Stimulated activated CD8-positive, alpha-beta memory T cell treated with anti-CD3 and anti-CD28 coated beads, Interleukin-7, amount 100 ng/mL, for 24 hours (primary cell): ENCODE measurements around the gene TEX11.

ENCODE experiments used
- DNase-seq: peaks from one replicate; pipeline ENCODE4 v3.0.0-alpha.2; 2020; ENCODE audit warnings: low read depth

TEX11 gene

DNA sequence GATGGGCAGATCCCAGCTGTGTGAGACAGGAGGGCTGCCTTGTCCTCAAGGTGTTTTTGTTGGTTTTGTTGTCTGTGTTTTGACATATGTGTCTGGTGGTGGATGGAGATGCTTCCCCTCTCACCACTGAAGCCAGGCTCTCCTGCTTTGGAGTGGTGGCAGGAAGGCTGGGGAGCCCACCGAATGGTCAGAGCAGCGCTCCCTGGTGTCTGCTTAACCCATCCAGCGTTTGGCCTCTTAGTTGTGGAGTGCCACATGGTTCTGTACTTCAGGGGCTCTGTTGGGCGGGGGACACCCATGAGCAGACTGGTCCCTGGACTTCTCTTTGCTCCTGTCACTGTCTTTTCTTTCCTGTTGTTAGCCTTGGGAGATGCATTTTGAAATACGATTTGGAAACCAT, 412.0 kb downstream of the TEX11 start:
- no peak for DNase-seq

DNA sequence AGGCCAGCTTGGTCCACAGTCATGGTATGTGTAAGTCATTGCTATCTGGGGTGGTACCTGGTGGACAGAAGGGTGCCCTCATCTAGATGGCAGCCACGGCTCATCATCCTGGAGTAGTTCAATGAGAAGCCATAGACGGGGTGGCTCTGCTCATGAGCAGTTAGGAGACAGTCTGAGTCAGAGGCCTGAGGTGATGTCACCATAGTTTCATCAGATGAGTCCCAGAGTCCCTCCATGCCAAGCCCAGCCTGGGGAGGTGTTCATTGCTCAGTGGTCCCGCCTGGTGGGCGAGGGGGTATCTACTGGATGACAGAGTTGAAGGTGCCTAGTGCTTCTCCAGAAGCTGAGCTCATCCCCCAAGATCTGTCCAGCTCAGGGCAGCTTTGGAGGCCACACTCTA, 414.1 kb downstream of the TEX11 start:
- DNase-seq: no peak

DNA sequence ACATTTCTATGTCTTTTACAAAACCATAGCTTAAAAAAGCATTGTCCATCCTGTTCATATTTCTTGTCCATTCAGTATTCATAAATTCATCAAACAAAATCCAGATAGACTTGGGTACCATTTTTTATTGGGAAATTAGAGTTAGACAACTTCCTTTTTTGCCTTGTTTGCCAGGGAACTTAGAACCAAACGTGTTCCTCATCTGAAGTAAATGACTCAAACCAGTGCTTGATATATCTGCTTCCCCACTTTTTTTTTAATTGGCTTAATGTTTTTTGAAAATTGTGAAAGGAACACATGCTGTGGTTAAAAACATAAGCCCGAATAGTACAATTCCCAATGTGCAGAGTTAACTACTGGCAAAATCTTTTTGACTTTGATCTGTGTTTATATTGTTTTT, 419.7 kb downstream of the TEX11 start:
- DNase-seq: no peak

DNA sequence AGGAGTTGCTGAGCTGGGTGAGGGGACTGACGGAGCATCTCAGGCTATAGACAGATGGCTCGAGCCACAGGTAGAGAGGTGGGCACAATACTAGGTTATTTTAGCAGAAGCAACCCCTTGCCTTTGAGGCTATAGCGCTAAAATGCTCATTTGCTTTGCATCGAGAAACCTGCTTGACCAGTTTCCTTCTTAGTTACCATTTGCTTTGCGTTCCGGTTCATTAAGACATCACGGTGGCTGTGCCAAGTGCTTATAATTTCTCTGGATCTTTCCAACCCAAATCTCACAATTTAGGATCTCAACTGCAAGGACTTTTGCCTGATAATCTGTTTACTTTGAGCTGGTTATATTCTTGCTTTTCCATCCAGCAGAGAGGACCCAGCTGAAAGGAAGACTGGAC, 423.0 kb downstream of the TEX11 start:
- no peak for DNase-seq

DNA sequence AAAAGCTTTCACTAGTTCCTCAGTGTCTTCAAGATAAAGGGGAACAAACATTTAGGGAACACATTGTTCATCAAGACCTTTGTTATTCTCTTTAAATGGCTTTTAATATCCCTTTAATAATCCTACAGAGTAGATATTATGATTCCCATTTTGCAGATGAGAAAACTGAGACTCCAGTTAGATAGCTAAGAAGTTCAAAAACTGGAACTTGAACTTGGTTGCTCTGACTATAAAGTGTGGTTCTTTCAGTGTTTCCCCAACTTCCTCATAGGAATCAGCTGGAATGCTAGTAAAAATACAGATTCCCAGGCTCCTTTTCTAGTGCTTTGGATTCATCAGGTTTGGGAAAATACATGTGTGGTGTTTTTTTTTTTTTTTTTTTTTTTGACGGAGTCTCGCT, 426.2 kb downstream of the TEX11 start:
- DNase-seq: no peak

DNA sequence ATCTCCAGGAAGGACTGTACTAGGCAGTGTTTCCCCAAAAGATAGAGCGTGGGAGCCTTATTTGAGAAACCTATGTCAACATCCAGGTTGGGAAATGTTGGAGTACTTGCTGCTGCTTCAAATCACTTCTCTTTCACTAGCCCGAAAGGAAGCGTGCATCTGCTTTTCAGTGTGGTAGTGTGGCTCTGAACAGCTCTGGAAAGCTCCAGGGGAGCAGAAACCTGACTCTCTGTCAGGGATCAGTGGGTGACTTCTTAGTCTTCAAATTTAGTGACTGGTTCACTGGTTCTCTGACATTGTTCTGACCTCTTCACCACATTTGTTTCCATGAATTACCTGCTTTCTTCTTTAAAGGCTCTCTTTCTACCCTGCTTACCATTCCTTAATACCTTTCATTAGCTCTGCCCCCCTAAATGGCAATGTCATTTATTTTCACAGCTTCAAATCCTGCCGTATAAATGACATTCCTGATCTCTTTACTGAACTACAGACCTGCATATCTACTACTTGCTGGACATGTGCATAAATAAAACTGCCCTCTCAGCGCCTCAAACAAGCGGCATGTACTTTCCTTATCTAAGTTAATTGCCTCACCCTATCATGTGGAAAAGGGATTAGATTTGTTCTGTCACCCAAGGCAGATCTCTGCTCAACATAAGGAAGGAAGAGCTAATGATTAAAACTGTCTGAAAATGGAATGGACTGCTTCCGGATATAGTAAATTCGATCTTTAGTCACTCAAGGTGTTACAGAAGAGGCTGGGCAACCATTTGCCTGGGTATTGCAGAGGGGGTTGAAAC, 426.8 kb downstream of the TEX11 start:
- no peak for DNase-seq

DNA sequence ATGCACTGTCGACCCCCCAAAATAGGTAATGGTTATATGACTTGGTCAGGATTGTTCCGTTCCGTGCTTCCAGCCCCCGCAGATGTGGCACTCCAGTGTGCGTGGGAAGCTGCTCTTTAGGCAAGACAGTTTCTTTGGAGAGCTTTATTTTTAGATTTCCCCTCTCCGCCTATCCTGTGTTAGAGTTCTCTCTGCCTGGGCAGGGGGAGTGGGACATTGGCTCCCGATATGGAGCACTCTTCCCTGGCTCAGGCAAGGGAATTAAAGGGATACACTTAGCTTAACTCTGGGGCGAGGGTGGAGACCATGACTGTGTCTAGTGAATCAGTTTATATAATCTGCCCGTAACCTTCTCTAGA, 427.9 kb downstream of the TEX11 start:
- DNase-seq: no peak

DNA sequence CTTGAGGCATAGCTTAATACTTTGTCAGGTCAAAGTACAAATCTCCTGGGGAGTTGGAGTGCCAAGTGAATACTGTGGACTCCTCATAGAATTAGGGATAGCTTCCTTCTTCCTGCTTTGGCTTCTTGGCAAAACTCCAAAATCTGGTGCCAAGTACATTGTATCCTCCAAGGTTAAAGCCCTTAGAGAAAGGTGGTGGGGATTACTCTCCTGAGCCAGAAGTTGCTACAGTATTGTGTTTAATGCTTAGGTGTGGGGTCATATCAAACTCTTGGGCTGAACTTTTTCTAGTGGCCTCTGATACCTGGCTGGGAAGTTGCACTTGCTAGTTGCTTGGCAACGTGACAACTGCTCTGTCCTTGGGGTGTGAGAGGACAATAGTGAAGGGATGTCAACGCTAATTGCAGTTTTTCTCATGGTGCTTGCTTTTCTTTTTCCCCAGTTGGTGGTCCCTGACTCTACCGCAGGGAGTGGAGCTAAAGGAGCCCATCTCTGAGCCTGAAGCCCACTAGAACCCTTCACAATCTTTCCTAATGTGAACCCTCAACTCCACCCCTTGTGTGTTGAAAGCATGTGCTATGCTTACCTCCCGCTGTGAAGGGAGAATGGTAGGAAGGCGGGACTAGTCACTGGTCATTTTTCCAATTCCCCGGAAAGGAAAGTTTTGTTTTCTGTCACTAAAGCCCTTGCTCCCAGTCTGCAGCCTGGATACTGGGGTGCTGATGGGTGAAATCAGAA, 428.4 kb downstream of the TEX11 start:
- no peak for DNase-seq

DNA sequence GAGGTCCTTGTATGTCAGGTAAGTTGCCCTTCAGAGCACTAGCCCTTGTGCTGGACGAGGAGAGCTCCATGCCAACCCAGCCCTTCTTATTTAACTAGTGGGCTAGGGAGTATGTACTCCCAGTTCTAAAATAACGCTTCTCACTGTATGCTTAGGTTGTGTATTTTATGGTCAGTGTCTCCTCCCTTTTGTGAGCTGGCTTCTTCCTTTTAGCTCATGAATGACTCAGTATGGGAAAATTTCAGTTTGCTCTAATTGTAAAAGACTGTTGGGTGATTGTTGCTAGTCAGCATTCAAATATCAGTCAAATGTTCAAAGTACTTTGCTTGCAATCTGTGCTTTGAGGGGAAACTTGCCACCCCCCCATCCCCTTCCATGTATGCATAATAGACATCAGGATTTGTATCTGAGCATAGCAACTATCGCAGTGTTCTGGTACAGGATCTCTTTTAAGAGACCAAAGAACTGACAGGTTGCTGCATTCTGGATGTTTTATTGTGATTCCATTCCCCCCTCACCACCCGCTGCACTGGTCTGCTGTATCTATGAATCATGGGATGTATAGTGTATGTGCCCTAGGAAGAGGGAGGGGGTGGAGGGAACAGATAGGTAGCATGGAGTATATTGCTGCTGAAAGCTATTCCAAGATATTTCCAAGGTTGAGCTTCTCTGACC, 429.1 kb downstream of the TEX11 start:
- no peak for DNase-seq
